Breast epithelium (tissue), 4 donors: ENCODE results near the gene GPR37. TPM values are rescaled to one million over a fixed set of nuclear protein-coding genes. Genes with fewer than 3 reads are reported as not detected.

ENCODE experiments used
- DNase-seq, 2 donors: peaks; one replicate each; pipeline ENCODE4 v3.0.0-alpha.2; 2019; ENCODE audit warnings: low spot score in 2 of 2
- H3K27ac ChIP-seq, 2 donors: fragments of 200-600 bp; sonication (generic) in 1 of 2; one replicate each; pipeline ENCODE4 v1.5.1; 2016 to 2019; ENCODE audit warnings: mild to moderate bottlenecking in 1 of 2
- H3K27me3 ChIP-seq, 2 donors: fragments of 200-600 bp; sonication (generic) in 1 of 2; one replicate each; pipeline versions ENCODE4 v1.5.1 to v1.6.0; 2017 to 2019; ENCODE audit warnings: control low read depth in 1 of 2, mild to moderate bottlenecking in 1 of 2
- H3K36me3 ChIP-seq: fragments of 200-600 bp; one replicate; pipeline ENCODE4 v1.5.1; 2019
- H3K4me1 ChIP-seq, 2 donors: fragments of 200-600 bp; sonication (generic); one replicate each; pipeline ENCODE4 v1.5.1; 2016 to 2019; ENCODE audit warnings: control low read depth in 1 of 2
- H3K4me3 ChIP-seq, 3 donors: fragments of 200-600 bp; sonication (generic); 1 replicate in 2 of 3; 2 replicates in 1 of 3; pipeline ENCODE4 v1.5.1; 2016 to 2019; ENCODE audit warnings: mild to moderate bottlenecking in 3 of 3, moderate library complexity in 2 of 3
- H3K9me3 ChIP-seq, 2 donors: fragments of 200-600 bp; sonication (generic) in 1 of 2; one replicate each; pipeline ENCODE4 v1.5.1; 2016 to 2019; ENCODE audit warnings: control low read depth in 1 of 2
- POLR2A ChIP-seq: fragments of 450-650 bp; IDR thresholded peaks from one replicate; pipeline ENCODE4 v1.6.1; 2016; ENCODE audit warnings: antibody characterized with exemption, mild to moderate bottlenecking, moderate library complexity
- POLR2AphosphoS5 ChIP-seq, 3 donors: sonication (generic); formaldehyde crosslinking; IDR thresholded peaks; one replicate each; pipeline ENCODE4 v1.6.1; 2017; ENCODE audit warnings: antibody characterized with exemption in 3 of 3
- intact Hi-C: fragments of 100-400 bp; cut with DNase I; formaldehyde crosslinking; loops from one replicate; pipeline ENCODE4 v1.15.1; 2023; ENCODE audit warnings: low total_unique reads
- total RNA-seq, 3 donors: library from RNA; depleted of rRNA; stranded (reverse); fragments of >200 nt; gene quantifications; one replicate each; pipeline ENCODE4 v1.1.0, GENCODE V29; 2016
- TF ChIP-seq, protein P1 (sequence below), 3 donors: fragments of 450-650 bp; IDR thresholded peaks; one replicate each; pipeline ENCODE4 v1.5.1; 2016 to 2017; ENCODE audit warnings: antibody characterized with exemption in 3 of 3, mild to moderate bottlenecking in 3 of 3, moderate library complexity in 3 of 3

The GPR37 gene
- total RNA-seq, 3 donors from 2014 or later, result 0.32 to 3.2 (median 0.98) TPM

GRCh38 chr7:124761164-124761715 is 4.4 kb downstream of the GPR37 start:
- intact Hi-C loops, result loop anchor here (5.0 kb wide), 1 partner anchor 194 kb away; no protein-coding TSS in a partner anchor
- Histone ChIP-seq H3K4me1 (no peaks in the 10 kb centered on the region), H3K27me3 (peaks cover 0 to 10% of the 10 kb centered on the region in 2 donors), H3K27ac (no peak overlapping the region), H3K4me3 (no peak overlapping the region), H3K9me3 (no peaks in the 10 kb centered on the region), H3K36me3 (no peaks in the 10 kb centered on the region)
- TF ChIP-seq POLR2AphosphoS5 (IDR thresholded peaks at IDR 0.05) (no peak), POLR2A (no peak)
- TF ChIP-seq, protein P1, sequence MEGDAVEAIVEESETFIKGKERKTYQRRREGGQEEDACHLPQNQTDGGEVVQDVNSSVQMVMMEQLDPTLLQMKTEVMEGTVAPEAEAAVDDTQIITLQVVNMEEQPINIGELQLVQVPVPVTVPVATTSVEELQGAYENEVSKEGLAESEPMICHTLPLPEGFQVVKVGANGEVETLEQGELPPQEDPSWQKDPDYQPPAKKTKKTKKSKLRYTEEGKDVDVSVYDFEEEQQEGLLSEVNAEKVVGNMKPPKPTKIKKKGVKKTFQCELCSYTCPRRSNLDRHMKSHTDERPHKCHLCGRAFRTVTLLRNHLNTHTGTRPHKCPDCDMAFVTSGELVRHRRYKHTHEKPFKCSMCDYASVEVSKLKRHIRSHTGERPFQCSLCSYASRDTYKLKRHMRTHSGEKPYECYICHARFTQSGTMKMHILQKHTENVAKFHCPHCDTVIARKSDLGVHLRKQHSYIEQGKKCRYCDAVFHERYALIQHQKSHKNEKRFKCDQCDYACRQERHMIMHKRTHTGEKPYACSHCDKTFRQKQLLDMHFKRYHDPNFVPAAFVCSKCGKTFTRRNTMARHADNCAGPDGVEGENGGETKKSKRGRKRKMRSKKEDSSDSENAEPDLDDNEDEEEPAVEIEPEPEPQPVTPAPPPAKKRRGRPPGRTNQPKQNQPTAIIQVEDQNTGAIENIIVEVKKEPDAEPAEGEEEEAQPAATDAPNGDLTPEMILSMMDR (IDR thresholded peaks at IDR 0.05), result no peak
- DNase-seq, result no peak

- H3K27me3 ChIP-seq, result no peaks in the 10 kb centered on the region
- no peaks in the 10 kb centered on the region for H3K36me3 ChIP-seq
- H3K9me3 ChIP-seq, result no peaks in the 10 kb centered on the region
- intact Hi-C loops, result no loop called here
- H3K27ac ChIP-seq, result no peak overlapping the region
- TF ChIP-seq, protein P1 (IDR thresholded peaks at IDR 0.05), result no peak
- TF ChIP-seq POLR2A (no peak), POLR2AphosphoS5 (IDR thresholded peaks at IDR 0.05) (no peak)
- DNase-seq, result no peak
- H3K4me1 ChIP-seq, result no peaks in the 10 kb centered on the region
- H3K4me3 ChIP-seq, result no peak overlapping the region
These were observed 7.3 kb downstream of the GPR37 start for GRCh38 chr7:124758327-124758726.

DNA sequence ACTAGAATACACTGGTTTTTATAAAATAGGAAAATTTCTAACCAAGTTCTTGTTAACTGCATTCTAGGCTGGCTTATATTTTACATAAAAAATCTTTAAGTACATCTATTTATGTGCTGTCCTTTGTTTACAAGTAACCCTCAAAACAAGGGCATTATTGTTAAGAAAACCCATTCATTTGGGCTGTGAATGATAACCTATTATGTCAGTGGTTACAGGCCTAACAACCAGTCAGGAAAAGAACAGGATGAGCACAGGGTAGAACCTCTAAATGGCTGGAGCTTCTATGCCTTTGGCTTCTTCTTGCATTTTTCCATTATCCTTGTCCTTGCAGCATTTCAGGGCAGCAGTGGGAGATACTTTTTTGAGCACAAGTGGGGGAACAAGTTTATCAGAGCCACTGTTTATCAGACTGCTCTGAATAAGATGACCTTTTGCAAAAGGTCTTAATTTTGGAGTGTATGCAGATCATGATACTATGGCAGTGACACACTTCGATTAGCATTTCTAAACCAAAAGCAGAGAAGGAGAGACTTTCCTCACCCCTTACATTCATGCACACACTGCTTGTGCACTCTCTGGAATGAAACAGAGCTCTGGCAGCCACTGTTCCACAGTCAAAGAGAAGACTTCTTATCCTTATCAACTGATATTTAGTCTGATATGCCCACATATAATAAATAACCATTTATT is 10.9 kb downstream of the GPR37 start:
- DNase-seq, result no peak
- intact Hi-C loops, result no loop called here
- H3K4me3 ChIP-seq, result no peak overlapping the region
- H3K27me3 ChIP-seq, result no peaks in the 10 kb centered on the region
- H3K4me1 ChIP-seq, result no peaks in the 10 kb centered on the region
- H3K36me3 ChIP-seq, result no peaks in the 10 kb centered on the region
- H3K9me3 ChIP-seq, result no peaks in the 10 kb centered on the region
- H3K27ac ChIP-seq, result no peak overlapping the region
- TF ChIP-seq, protein P1 (IDR thresholded peaks at IDR 0.05), result no peak
- TF ChIP-seq POLR2AphosphoS5 (IDR thresholded peaks at IDR 0.05) (no peak), POLR2A (no peak)

GRCh38 chr7:124752310-124752709 is 13.3 kb downstream of the GPR37 start:
- Histone ChIP-seq H3K4me1 (no peaks in the 10 kb centered on the region), H3K27ac (no peak overlapping the region)

DNA sequence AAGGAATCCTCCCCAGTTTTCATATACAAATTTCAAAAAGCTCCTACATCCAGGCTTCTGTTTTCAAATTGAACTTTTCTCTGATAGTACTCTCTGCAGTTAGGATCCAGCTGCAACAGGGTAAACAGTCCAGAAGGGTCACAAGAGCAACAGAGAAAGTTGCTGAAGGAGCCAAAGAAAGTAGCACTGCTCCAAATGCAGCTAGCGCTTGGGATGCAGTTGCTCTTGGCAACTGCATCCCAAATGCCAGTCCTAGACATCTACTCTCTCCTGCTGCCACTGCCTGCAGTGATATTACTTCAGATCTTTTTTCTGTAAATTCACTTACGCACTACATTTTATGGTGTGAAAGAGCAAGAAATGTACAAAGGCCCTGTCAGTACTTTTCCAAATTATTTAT is 14.6 kb downstream of the GPR37 start:
- no peaks in the 10 kb centered on the region for H3K9me3 ChIP-seq
- H3K36me3 ChIP-seq, result no peaks in the 10 kb centered on the region
- no peaks in the 10 kb centered on the region for H3K4me1 ChIP-seq
- DNase-seq, result no peak
- H3K27ac ChIP-seq, result no peak overlapping the region
- intact Hi-C loops, result loop anchor here (2.0 kb wide), 1 partner anchor 76 kb away; no protein-coding TSS in a partner anchor
- no peak overlapping the region for H3K4me3 ChIP-seq
- no peaks in the 10 kb centered on the region for H3K27me3 ChIP-seq
- TF ChIP-seq, protein P1 (IDR thresholded peaks at IDR 0.05), result no peak
- TF ChIP-seq POLR2AphosphoS5 (IDR thresholded peaks at IDR 0.05) (no peak), POLR2A (no peak)

More at GRCh38 chr7:124752310-124752709, 13.3 kb downstream of the GPR37 start:
- Histone ChIP-seq H3K27me3 (no peaks in the 10 kb centered on the region), H3K36me3 (no peaks in the 10 kb centered on the region), H3K9me3 (no peaks in the 10 kb centered on the region), H3K4me3 (no peak overlapping the region)
- TF ChIP-seq POLR2AphosphoS5 (IDR thresholded peaks at IDR 0.05) (no peak), POLR2A (no peak)
- TF ChIP-seq, protein P1 (IDR thresholded peaks at IDR 0.05), result no peak
- no peak for DNase-seq
- intact Hi-C loops, result no loop called here
